HepG2 (cell line): ENCODE results near the gene UCHL3. TPM values are rescaled to one million over a fixed set of nuclear protein-coding genes. Genes with fewer than 3 reads are reported as not detected.
A peak's percentile ranks its signal among the peaks of the same experiment; 100 is the strongest.

Source experiments
- AHR ChIP-seq: IDR thresholded peaks from 2 replicates; pipeline ENCODE4 v1.6.1; 2018; ENCODE audit warnings: missing genetic modification reagents, missing compliant biosample characterization
- EED ChIP-seq: sonication (generic); formaldehyde crosslinking; IDR thresholded peaks from 2 replicates; pipeline ENCODE4 v1.5.0; 2020; ENCODE audit warnings: mild to moderate bottlenecking, missing genetic modification reagents
- HNRNPK ChIP-seq: fragments of 200-400 bp; formaldehyde crosslinking; IDR thresholded peaks from 2 replicates; pipeline ENCODE4 v1.6.1; 2018; ENCODE audit warnings: low read length, low read depth, moderate library complexity, mild to moderate bottlenecking; ENCODE audit not compliant: poor library complexity, severe bottlenecking
- POLR2AphosphoS5 ChIP-seq: IDR thresholded peaks from 2 replicates; pipeline ENCODE4 v1.6.1; 2012; ENCODE audit warnings: low read depth, low read length
- SRY ChIP-seq: sonication (generic); formaldehyde crosslinking; IDR thresholded peaks from 2 replicates; pipeline ENCODE4 v1.8.0; 2022; ENCODE audit warnings: mild to moderate bottlenecking, missing genetic modification reagents
- TAF1 ChIP-seq: sonication (generic); formaldehyde crosslinking; IDR thresholded peaks from 2 replicates; pipeline ENCODE4 v1.4.0; 2020; ENCODE audit warnings: missing genetic modification reagents
- ZKSCAN1 ChIP-seq: fragments of 150-350 bp; IDR thresholded peaks from 2 replicates; pipeline ENCODE4 v1.6.1; 2014; ENCODE audit warnings: low read length
- ZNF816 ChIP-seq: sonication (generic); formaldehyde crosslinking; IDR thresholded peaks from 2 replicates; pipeline ENCODE4 v1.8.0; 2022; ENCODE audit warnings: missing genetic modification reagents, mild to moderate bottlenecking, borderline replicate concordance
- polyA plus RNA-seq, 8 experiments: library from polyadenylated mRNA; depleted of rRNA in 3 of 8; stranded (reverse) in 7 of 8; unstranded in 1 of 8; fragments of >200 nt; fragmentation: Illumina TruSeq in 4 of 8; extraction: Trizol in 4 of 8; gene quantifications; 2 replicates each; pipeline versions ENCODE4 v1.2.1 to v1.2.3, GENCODE V29; 2011 to 2016; ENCODE audit warnings: low read depth in 4 of 8, missing spikeins in 1 of 8, mixed read lengths in 1 of 8; ENCODE audit not compliant: insufficient read depth in 1 of 8
- total RNA-seq, 5 experiments: library from RNA; depleted of rRNA; stranded (reverse); fragments of >200 nt; fragmentation: Illumina TruSeq; extraction: Trizol; gene quantifications; 2 replicates each; pipeline ENCODE4 v1.2.3, GENCODE V29; 2016; ENCODE audit warnings: low read depth in 1 of 5
- TF ChIP-seq, protein P1 (sequence below): sonication (generic); formaldehyde crosslinking; IDR thresholded peaks from 2 replicates; pipeline ENCODE4 v1.5.1; 2020; ENCODE audit warnings: missing genetic modification reagents, mild to moderate bottlenecking, borderline replicate concordance
- TF ChIP-seq, protein P2 (sequence below): sonication (generic); formaldehyde crosslinking; IDR thresholded peaks from 2 replicates; pipeline ENCODE4 v1.5.0; 2020; ENCODE audit warnings: mild to moderate bottlenecking, missing genetic modification reagents
- TF ChIP-seq, protein P3 (sequence below): sonication (generic); formaldehyde crosslinking; IDR thresholded peaks from 2 replicates; pipeline ENCODE4 v1.5.0; 2020; ENCODE audit warnings: mild to moderate bottlenecking, missing genetic modification reagents, borderline replicate concordance
- TF ChIP-seq, protein P4 (sequence below): sonication (generic); formaldehyde crosslinking; IDR thresholded peaks from 2 replicates; pipeline ENCODE4 v1.8.0; 2022; ENCODE audit warnings: missing genetic modification reagents, mild to moderate bottlenecking, borderline replicate concordance

Gene UCHL3
- total and polyA plus RNA-seq, 2 of the 13 experiments (the other 11 are each of a cell fraction or from before 2014, with no cell fraction given) = 36.2 to 93.3 TPM

DNA sequence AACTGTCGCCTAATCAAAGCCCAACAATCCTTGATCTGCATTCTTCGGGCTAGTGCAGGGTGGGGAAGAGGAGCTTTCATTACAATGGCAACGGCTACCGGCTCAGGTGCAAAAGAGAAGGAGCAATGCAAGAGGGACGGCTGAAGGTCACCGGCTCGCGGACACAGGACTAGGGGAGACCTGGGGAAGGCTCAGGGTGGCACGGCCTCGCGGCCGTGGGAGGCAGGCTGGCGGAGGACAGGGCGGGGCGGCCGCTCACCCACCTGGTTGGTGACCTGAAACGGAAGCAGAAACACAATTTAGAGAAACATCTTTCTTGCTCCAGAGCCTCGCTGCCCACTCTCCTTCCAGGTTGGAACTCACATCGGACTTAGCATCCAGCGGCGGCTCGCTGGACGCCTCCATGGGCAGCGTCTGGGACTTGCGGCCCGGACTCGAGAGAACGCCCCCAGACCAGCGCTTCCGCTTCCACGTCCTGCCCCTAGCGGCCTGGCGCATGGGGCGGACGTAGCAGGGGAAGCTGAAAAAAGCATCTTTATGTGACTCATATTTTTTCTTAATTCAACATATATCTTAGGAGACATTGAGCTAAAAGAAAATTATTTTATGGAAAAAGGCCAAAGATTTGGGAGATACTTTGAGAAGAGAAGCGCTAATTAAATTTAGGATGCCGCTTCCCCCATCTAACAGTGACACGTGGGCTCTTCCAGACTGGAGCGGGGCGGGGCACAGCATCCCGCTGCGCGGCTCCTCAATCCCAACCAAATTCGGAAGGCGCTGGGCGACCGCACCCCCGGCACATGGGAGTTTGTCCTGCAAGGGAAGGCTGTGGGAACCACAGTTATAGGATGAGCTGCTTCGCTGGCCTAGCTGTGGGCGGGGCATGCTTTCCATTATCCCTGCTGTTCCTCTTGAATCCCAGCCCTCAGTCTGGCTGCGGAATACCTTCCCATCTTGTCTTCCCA is 11.9 kb upstream of the UCHL3 start, which contains the start of gene COMMD6 (continued):
- TF ChIP-seq, protein P1, sequence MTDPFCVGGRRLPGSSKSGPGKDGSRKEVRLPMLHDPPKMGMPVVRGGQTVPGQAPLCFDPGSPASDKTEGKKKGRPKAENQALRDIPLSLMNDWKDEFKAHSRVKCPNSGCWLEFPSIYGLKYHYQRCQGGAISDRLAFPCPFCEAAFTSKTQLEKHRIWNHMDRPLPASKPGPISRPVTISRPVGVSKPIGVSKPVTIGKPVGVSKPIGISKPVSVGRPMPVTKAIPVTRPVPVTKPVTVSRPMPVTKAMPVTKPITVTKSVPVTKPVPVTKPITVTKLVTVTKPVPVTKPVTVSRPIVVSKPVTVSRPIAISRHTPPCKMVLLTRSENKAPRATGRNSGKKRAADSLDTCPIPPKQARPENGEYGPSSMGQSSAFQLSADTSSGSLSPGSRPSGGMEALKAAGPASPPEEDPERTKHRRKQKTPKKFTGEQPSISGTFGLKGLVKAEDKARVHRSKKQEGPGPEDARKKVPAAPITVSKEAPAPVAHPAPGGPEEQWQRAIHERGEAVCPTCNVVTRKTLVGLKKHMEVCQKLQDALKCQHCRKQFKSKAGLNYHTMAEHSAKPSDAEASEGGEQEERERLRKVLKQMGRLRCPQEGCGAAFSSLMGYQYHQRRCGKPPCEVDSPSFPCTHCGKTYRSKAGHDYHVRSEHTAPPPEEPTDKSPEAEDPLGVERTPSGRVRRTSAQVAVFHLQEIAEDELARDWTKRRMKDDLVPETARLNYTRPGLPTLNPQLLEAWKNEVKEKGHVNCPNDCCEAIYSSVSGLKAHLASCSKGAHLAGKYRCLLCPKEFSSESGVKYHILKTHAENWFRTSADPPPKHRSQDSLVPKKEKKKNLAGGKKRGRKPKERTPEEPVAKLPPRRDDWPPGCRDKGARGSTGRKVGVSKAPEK = no peak
- no peak for TF ChIP-seq AHR (CRISPR knock-in tag)
- TF ChIP-seq EED = no peak
- TF ChIP-seq TAF1 = peak; percentile 90
- no peak for TF ChIP-seq ZKSCAN1
- TF ChIP-seq, protein P2, sequence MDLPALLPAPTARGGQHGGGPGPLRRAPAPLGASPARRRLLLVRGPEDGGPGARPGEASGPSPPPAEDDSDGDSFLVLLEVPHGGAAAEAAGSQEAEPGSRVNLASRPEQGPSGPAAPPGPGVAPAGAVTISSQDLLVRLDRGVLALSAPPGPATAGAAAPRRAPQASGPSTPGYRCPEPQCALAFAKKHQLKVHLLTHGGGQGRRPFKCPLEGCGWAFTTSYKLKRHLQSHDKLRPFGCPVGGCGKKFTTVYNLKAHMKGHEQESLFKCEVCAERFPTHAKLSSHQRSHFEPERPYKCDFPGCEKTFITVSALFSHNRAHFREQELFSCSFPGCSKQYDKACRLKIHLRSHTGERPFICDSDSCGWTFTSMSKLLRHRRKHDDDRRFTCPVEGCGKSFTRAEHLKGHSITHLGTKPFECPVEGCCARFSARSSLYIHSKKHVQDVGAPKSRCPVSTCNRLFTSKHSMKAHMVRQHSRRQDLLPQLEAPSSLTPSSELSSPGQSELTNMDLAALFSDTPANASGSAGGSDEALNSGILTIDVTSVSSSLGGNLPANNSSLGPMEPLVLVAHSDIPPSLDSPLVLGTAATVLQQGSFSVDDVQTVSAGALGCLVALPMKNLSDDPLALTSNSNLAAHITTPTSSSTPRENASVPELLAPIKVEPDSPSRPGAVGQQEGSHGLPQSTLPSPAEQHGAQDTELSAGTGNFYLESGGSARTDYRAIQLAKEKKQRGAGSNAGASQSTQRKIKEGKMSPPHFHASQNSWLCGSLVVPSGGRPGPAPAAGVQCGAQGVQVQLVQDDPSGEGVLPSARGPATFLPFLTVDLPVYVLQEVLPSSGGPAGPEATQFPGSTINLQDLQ (CRISPR knock-in tag) = peak; percentile 38; the same call in 1 of the 2 replicates
- TF ChIP-seq SRY = peak; percentile 80; the same call in 1 of the 2 replicates
- no peak for TF ChIP-seq ZNF816 (CRISPR knock-in tag)
- TF ChIP-seq POLR2AphosphoS5 = peak; percentile 89
- TF ChIP-seq, protein P3, sequence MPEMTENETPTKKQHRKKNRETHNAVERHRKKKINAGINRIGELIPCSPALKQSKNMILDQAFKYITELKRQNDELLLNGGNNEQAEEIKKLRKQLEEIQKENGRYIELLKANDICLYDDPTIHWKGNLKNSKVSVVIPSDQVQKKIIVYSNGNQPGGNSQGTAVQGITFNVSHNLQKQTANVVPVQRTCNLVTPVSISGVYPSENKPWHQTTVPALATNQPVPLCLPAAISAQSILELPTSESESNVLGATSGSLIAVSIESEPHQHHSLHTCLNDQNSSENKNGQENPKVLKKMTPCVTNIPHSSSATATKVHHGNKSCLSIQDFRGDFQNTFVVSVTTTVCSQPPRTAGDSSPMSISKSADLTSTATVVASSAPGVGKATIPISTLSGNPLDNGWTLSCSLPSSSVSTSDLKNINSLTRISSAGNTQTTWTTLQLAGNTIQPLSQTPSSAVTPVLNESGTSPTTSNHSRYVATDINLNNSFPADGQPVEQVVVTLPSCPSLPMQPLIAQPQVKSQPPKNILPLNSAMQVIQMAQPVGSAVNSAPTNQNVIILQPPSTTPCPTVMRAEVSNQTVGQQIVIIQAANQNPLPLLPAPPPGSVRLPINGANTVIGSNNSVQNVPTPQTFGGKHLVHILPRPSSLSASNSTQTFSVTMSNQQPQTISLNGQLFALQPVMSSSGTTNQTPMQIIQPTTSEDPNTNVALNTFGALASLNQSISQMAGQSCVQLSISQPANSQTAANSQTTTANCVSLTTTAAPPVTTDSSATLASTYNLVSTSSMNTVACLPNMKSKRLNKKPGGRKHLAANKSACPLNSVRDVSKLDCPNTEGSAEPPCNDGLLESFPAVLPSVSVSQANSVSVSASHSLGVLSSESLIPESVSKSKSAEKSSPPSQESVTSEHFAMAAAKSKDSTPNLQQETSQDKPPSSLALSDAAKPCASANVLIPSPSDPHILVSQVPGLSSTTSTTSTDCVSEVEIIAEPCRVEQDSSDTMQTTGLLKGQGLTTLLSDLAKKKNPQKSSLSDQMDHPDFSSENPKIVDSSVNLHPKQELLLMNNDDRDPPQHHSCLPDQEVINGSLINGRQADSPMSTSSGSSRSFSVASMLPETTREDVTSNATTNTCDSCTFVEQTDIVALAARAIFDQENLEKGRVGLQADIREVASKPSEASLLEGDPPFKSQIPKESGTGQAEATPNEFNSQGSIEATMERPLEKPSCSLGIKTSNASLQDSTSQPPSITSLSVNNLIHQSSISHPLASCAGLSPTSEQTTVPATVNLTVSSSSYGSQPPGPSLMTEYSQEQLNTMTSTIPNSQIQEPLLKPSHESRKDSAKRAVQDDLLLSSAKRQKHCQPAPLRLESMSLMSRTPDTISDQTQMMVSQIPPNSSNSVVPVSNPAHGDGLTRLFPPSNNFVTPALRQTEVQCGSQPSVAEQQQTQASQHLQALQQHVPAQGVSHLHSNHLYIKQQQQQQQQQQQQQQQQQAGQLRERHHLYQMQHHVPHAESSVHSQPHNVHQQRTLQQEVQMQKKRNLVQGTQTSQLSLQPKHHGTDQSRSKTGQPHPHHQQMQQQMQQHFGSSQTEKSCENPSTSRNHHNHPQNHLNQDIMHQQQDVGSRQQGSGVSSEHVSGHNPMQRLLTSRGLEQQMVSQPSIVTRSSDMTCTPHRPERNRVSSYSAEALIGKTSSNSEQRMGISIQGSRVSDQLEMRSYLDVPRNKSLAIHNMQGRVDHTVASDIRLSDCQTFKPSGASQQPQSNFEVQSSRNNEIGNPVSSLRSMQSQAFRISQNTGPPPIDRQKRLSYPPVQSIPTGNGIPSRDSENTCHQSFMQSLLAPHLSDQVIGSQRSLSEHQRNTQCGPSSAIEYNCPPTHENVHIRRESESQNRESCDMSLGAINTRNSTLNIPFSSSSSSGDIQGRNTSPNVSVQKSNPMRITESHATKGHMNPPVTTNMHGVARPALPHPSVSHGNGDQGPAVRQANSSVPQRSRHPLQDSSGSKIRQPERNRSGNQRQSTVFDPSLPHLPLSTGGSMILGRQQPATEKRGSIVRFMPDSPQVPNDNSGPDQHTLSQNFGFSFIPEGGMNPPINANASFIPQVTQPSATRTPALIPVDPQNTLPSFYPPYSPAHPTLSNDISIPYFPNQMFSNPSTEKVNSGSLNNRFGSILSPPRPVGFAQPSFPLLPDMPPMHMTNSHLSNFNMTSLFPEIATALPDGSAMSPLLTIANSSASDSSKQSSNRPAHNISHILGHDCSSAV = no peak
- TF ChIP-seq, protein P4, sequence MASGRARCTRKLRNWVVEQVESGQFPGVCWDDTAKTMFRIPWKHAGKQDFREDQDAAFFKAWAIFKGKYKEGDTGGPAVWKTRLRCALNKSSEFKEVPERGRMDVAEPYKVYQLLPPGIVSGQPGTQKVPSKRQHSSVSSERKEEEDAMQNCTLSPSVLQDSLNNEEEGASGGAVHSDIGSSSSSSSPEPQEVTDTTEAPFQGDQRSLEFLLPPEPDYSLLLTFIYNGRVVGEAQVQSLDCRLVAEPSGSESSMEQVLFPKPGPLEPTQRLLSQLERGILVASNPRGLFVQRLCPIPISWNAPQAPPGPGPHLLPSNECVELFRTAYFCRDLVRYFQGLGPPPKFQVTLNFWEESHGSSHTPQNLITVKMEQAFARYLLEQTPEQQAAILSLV (CRISPR knock-in tag) = peak; percentile 26; the same call in 1 of the 2 replicates
- TF ChIP-seq HNRNPK = no peak
